HG03095 (cell line): ENCODE measurements around the gene THBS2.

Experiments
- ATAC-seq: cut with Tn5 transposase; IDR thresholded peaks from one replicate; pipeline ENCODE4 v1.9.1; 2021; ENCODE audit warnings: moderate library complexity; ENCODE audit not compliant: unreplicated experiment

The THBS2 gene

GRCh38 chr6:169251371-169251802, 2.3 kb downstream of the THBS2 start:
- ATAC-seq, result no peak

DNA sequence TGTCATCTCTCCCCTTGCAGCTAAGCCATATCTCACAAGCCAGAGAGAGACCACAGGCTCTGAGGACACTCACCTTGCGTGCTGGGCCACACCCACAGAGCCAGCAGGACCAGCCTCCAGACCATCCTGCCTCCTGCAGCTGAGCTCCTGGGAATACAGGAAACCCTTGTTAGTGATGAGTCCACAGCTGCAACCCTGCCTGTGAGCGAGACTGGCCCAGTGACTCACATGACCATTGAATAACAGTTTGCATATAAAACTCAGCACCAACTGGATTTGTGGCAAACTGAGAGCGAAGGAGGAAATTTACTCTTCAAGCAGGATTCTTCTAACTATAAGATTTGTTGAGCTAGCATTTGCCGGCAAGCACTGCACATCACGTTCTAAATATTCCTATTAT, 3.0 kb downstream of the THBS2 start:
- no peak for ATAC-seq

DNA sequence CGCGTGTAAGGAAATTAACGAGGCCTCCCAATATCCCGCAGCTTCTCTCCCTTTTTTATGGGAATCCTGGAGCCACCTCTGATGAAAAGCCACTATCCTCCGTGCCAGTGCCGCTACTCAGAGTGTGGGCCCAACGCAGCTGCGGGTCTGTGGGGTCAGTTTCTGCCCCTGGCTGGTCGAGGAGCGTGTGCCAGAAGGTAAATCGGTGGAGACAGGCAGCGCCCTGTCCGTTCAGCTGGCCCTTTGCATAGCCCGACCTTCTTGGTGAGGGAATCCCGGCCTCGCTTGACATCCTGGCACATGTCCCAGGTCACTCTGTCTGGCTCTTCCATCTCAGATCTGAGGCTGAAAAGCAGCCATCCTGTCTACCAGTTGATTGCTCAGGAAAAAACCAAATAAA, 4.6 kb downstream of the THBS2 start:
- ATAC-seq, result no peak

DNA sequence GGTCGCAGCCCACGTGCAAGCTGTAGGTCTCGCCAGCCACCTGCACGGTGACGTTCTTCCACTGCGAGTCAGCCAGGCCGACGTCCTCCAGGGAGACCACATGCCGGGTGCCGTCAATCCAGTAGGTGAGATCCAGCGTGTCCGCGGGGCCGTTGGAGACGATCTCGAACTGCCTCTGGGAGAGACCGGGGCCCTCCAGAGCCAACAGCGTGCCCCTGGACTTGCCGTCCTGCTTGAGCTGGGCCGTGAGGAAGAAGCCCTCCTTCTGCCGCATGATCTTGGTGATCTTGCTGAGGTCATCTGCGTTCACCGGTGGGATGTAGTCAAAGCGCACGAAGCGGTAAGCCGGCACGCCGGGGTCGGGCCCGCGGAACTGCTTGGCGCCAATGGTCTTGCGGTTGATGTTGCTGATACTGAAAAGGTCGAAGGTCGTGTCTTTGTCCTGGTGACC, 5.1 kb downstream of the THBS2 start:
- no peak for ATAC-seq

DNA sequence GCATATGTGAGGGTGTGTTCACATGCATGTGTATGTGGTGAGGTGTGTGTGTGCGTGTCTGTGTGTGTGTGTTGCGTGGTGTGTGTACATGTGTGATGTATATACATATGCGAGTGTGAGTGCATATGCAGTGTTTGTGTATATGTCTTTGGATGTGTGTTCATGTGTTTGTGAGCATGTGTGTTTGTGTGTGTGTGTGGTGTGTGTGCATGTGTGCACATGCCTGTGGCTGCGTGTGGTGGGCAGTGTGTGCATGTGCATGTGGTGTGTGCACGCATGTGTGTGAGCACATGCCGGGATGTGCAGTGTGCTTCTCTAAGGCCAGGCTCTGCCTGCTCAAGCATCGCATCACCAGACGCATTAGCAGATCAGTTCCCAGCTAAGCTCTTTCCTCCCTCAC, 5.7 kb downstream of the THBS2 start:
- no peak for ATAC-seq

DNA sequence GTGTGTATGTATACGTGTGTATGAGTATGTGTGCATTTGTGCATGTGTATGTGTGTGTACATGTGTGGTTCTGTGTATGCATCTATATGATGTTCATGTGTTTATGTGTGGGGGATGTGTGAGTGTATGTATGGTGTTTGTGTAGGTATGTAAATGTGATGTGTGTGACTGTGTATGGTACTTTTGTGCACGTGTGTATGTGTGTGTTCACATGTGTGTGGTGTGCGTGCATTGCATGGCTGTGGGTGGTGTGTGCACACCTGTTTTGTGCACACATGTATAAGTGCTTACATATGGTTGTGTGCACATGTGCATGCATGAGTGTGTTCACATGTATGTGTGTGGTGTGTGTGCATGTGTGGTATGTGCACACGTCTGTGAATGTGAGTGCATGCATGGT, 6.2 kb downstream of the THBS2 start:
- no peak for ATAC-seq

DNA sequence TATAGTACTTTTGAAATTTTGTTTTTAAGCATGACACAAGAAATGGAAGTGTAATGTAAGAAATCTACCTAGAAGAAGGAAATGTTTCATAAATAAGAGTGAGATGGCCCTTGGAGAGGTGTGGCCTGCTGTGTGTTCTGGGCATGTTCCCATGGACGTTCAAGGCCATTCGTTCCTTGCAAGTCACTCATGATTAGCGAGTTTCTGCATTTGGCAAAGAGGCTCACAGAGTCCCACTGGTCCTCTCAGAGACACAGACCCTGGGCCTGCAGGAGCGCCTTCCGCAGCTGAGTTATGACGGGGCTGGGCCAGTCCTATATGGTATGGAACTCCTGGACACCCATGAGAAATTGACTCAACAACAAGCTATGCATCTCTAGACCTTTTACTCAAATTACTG, 7.2 kb downstream of the THBS2 start:
- ATAC-seq, result no peak

- ATAC-seq, result no peak
Measured at GRCh38 chr6:169244684-169245383, 8.8 kb downstream of the THBS2 start.

DNA sequence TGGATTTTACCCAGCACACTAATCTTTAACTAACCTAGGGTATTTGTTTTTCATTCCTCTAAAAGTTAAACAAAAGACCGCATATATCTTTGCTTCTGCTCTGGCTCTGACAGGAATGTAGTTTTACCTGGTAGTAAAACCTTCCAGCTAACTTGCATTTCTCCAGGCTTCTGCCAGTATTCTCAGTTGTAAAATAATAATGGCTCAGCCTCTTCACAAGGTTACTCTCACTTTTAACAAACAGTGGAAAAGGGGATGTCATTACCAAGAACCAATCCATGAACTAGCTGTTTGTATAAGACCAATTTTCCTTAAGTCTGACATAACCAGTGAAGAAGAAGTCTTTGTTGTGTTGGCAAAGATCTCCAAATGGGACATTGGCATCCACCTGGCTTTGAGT, 10.0 kb downstream of the THBS2 start:
- ATAC-seq, result no peak

DNA sequence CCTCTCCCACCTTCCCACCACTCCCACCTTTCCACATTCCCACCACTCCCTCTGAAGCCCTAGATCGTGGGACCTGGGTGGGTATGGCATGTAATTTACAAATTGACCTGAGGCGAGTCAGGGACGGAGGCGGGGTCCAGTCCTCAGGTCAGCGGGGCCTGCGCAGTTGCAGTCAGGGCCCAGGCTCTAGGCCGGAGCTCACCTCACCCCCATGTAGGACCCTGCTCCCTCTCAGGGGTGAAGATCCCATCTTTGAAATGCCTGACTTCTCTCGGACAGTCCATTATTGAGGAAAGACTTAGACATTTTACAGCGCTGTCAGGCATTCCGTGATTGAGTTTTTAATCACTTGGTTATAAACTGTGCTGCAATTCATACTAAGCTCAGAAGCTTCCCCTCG, 10.5 kb downstream of the THBS2 start:
- ATAC-seq, result no peak

GRCh38 chr6:169241688-169242350, 11.8 kb downstream of the THBS2 start:
- no peak for ATAC-seq

GRCh38 chr6:169240591-169241390, 12.9 kb downstream of the THBS2 start:
- ATAC-seq, result no peak

GRCh38 chr6:169240125-169240524, 13.5 kb downstream of the THBS2 start:
- ATAC-seq, result no peak

DNA sequence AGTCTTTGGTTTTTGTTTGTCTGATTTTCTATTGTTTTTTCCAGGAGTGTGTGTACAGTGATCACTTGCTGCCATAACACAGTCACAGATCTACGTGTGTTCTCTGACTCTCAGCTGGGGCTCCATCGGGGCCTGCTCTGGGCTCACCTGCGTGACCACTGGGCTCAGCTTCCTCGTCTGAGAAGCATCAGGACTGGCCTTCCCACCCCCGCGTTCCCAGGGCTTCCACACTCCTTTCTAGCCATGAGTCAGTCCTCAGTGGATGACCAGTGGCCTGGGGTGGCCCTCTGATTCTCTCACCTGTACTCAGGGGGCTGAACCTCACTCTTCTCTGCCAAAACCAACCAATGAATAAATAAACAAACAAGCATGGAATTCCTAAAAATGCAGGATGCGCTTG, 14.5 kb downstream of the THBS2 start:
- no peak for ATAC-seq

DNA sequence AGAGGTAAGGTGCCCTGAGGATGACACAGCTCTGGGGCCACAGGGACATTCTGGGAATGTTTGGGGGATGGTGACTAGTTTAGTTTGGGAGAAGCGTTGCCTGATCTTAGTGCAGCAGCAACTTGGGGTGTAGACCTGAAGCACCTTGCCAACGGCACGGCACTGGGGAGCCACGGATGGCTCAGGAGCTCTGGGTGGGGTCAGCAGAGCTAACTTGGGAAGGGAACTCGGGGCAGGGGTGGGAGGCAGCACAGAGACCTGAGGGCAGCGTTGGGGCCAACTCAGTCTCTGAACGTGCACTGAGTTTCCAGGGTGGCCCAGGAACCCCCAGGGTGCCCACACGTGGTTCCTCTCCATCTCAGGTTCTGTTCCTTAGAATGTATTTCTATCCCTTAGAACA, 14.9 kb downstream of the THBS2 start:
- ATAC-seq, result no peak

DNA sequence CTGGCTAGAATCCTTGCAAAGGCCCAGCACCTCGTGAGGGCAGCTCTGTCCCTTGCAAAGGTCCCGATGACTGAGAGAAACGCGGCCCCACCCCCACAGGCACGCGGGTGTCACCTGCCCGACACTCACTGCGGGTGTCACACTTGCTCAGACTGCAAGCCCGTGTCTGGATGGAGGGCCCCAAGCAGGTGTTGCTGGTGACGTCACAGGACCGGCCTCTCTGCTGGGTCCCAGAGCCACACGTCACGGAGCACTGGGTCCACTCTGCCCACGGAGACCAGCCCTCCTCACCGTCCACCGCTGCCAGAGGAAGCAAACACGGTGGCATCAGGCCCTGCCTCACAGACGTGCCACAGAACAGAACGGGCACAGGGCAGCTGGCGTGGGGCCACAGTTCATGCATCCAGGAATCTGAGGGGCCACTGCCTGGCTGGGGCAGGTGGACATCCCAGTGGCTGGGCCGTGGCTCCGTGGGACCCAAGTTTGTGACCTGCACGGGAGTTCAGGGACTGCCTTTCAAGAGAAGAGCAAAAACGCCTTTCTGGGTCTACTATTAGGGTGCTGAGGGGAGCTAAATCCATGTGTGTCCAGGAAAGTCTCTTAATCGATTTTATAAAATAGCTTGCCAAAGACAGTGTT, 16.0 kb downstream of the THBS2 start:
- no peak for ATAC-seq

- ATAC-seq, result no peak
Measured at GRCh38 chr6:169236988-169237387, 16.7 kb downstream of the THBS2 start.

- ATAC-seq, result no peak
Measured at GRCh38 chr6:169236545-169236944, 17.1 kb downstream of the THBS2 start.

- ATAC-seq, result no peak
Measured at GRCh38 chr6:169235286-169235685, 18.4 kb downstream of the THBS2 start.

GRCh38 chr6:169234634-169235033, 19.0 kb downstream of the THBS2 start:
- ATAC-seq, result no peak

DNA sequence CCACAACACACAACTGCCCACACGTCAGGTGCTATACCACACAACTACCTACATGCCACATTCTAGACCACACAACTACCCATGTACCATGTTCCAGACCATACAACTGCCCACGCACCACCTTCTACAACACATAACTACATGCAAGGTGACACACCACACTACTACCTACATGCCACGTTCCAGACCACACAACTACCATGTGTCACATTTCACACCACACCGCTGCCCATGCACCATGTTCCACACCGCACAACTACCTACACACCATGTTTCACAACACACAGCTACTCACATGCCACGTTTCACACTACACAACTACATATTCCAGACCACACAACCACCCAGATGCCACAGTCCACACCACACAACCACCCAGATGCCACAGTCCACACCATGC, 19.8 kb downstream of the THBS2 start:
- ATAC-seq, result no peak
